Neural progenitor cell (in vitro differentiated cells): ENCODE data around the gene STK4. TPM values are rescaled to one million over a fixed set of nuclear protein-coding genes. Genes with fewer than 3 reads are reported as not detected.
A peak's percentile ranks its signal among the peaks of the same experiment; 100 is the strongest.

Source experiments
- DNase-seq: peaks from one replicate; pipeline ENCODE4 v3.0.0-alpha.2; 2016; ENCODE audit warnings: low spot score
- H2AFZ ChIP-seq: fragments of 200-600 bp; sonication (generic); replicated peaks from 2 replicates; pipeline ENCODE4 v1.6.1; 2016; ENCODE audit warnings: antibody characterized with exemption
- H3F3A ChIP-seq: fragments of 200-600 bp; sonication (generic); 2 replicates; pipeline ENCODE4 v1.6.1; 2016; ENCODE audit warnings: antibody characterized with exemption, low read depth
- H3K27ac ChIP-seq: fragments of 200-600 bp; sonication (generic); 2 replicates; pipeline ENCODE4 v1.5.1; 2016; ENCODE audit warnings: mild to moderate bottlenecking
- H3K27me3 ChIP-seq: fragments of 200-600 bp; sonication (generic); 2 replicates; pipeline ENCODE4 v1.6.1; 2016; ENCODE audit warnings: mild to moderate bottlenecking, moderate library complexity
- H3K36me3 ChIP-seq: fragments of 200-600 bp; sonication (generic); 2 replicates; pipeline ENCODE4 v1.5.1; 2016
- H3K4me1 ChIP-seq: fragments of 200-600 bp; sonication (generic); 2 replicates; pipeline ENCODE4 v1.6.1; 2016; ENCODE audit warnings: mixed run types
- H3K4me2 ChIP-seq: fragments of 200-600 bp; sonication (generic); 2 replicates; pipeline ENCODE4 v1.6.1; 2016
- H3K4me3 ChIP-seq: fragments of 200-600 bp; sonication (generic); 2 replicates; pipeline ENCODE4 v1.5.1; 2016
- H3K79me2 ChIP-seq: fragments of 200-600 bp; sonication (generic); 2 replicates; pipeline ENCODE4 v1.6.1; 2016; ENCODE audit warnings: low read depth
- H3K9ac ChIP-seq: fragments of 200-600 bp; sonication (generic); 2 replicates; pipeline ENCODE4 v1.6.1; 2016
- H3K9me3 ChIP-seq: fragments of 200-600 bp; sonication (generic); 2 replicates; pipeline ENCODE4 v1.5.1; 2016; ENCODE audit warnings: low read depth
- H4K20me1 ChIP-seq: fragments of 200-600 bp; sonication (generic); 2 replicates; pipeline ENCODE4 v1.6.1; 2016; ENCODE audit warnings: low read depth
- H3K27ac Mint-ChIP-seq: 3 replicates; pipeline ENCODE4 v1.8.0; 2021; ENCODE audit warnings: mixed read lengths
- H3K27me3 Mint-ChIP-seq: 2 replicates; pipeline ENCODE4 v1.8.0; 2022; ENCODE audit warnings: low read depth, mild to moderate bottlenecking, inconsistent platforms, moderate library complexity, mixed read lengths; ENCODE audit not compliant: insufficient read depth
- H3K36me3 Mint-ChIP-seq: 3 replicates; pipeline ENCODE4 v1.8.0; 2021; ENCODE audit warnings: mixed read lengths
- H3K4me1 Mint-ChIP-seq: 3 replicates; pipeline ENCODE4 v1.8.0; 2021; ENCODE audit warnings: mixed read lengths
- H3K4me3 Mint-ChIP-seq: 3 replicates; pipeline ENCODE4 v1.8.0; 2021; ENCODE audit warnings: mild to moderate bottlenecking, moderate library complexity, mixed read lengths
- H3K9me3 Mint-ChIP-seq: 3 replicates; pipeline ENCODE4 v1.8.0; 2020; ENCODE audit warnings: mixed read lengths
- CTCF ChIP-seq: fragments of 200-600 bp; sonication (generic); IDR thresholded peaks from 2 replicates; pipeline ENCODE4 v1.5.1; 2017; ENCODE audit warnings: antibody characterized with exemption, mild to moderate bottlenecking
- EZH2 ChIP-seq: fragments of 200-600 bp; sonication (generic); IDR thresholded peaks from 2 replicates; pipeline ENCODE4 v1.6.1; 2017; ENCODE audit warnings: antibody characterized with exemption, mild to moderate bottlenecking, moderate library complexity
- EZH2phosphoT487 ChIP-seq: fragments of 200-600 bp; sonication (generic); IDR thresholded peaks from 2 replicates; pipeline ENCODE4 v1.6.1; 2017; ENCODE audit warnings: antibody characterized with exemption
- total RNA-seq: library from RNA; depleted of rRNA; stranded (reverse); fragments of >200 nt; gene quantifications from 2 replicates; pipeline ENCODE4 v1.2.3, GENCODE V29; 2015; ENCODE audit warnings: low replicate concordance

The STK4 gene
- total RNA-seq, 1 donor from 2014 or later = 46.1 TPM

- peak overlapping the region; percentile 60 for H3K27ac Mint-ChIP-seq
- Histone ChIP-seq H3K27ac (no peak overlapping the region), H3K4me3 (no peak overlapping the region), H3K79me2 (no peaks in the 10 kb centered on the region), H3K9ac (no peak overlapping the region), H3K36me3 (no peaks in the 10 kb centered on the region), H3K9me3 (no peaks in the 10 kb centered on the region), H2AFZ (no peak overlapping the region), H4K20me1 (no peaks in the 10 kb centered on the region), H3K4me2 (no peak overlapping the region), H3K27me3 (peaks cover 34% of the 10 kb centered on the region), H3K4me1 (no peaks in the 10 kb centered on the region), H3F3A (no peaks in the 10 kb centered on the region)
- no peaks in the 10 kb centered on the region for H3K4me1 Mint-ChIP-seq
- H3K36me3 Mint-ChIP-seq = no peaks in the 10 kb centered on the region
- TF ChIP-seq EZH2 (no peak), CTCF (no peak), EZH2phosphoT487 (no peak)
- no peak for DNase-seq
- no peaks in the 10 kb centered on the region for H3K9me3 Mint-ChIP-seq
- H3K27me3 Mint-ChIP-seq = peaks cover 8% of the 10 kb centered on the region
- H3K4me3 Mint-ChIP-seq = no peak overlapping the region
Measured at GRCh38 chr20:45094201-45094600, 127.9 kb downstream of the STK4 start.

DNA sequence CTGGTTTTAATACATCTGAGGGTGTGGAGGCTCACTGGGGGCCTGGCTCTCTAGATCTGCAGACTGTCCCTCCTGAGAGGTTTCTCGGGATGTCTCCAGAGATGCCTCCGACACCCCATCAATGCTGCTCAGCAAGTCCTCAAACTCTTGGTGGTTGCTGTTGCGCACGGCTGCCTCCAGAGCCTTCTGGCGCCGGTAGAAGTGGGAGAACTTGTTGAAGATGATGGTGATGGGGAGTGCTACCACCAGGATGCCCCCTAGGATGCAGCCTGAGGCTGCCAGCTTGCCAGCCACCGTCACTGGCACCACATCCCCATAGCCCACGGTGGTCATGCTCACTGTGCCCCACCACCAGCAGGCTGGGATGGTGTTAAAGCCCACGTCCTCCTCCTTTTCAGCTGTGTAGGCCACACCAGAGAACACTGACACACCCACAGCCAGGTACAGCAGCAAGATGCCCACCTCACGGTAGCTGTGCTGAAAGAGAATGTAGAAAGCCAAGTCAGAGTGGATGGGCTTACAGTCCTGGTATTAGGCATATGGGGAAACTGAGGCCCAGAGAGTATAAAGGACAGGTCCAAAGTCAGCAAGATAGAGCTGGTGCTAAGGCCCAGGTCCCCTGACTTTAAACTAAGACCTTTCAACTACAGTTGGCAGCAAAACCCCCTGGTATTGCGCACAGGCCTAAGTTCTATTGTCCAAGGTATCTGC is 128.7 kb downstream of the STK4 start:
- TF ChIP-seq EZH2phosphoT487 = no peak
- no peak for TF ChIP-seq EZH2
- TF ChIP-seq CTCF = no peak
- no peaks in the 10 kb centered on the region for H3K9me3 ChIP-seq
- no peaks in the 10 kb centered on the region for H3K9me3 Mint-ChIP-seq

GRCh38 chr20:45095805-45096238 is 129.5 kb downstream of the STK4 start:
- DNase-seq = peak; percentile 80

More for the DNA sequence above, 128.7 kb downstream of the STK4 start:
- H2AFZ ChIP-seq = no peak overlapping the region
- Mint-ChIP-seq H3K27ac (no peak overlapping the region), H3K27me3 (peaks cover 15% of the 10 kb centered on the region), H3K4me1 (no peaks in the 10 kb centered on the region), H3K4me3 (no peak overlapping the region), H3K36me3 (no peaks in the 10 kb centered on the region)
- H3K36me3 ChIP-seq = no peaks in the 10 kb centered on the region
- DNase-seq = no peak
- no peak overlapping the region for H3K9ac ChIP-seq
- no peak overlapping the region for H3K27ac ChIP-seq
- no peaks in the 10 kb centered on the region for H4K20me1 ChIP-seq
- no peaks in the 10 kb centered on the region for H3K79me2 ChIP-seq
- no peak overlapping the region for H3K4me2 ChIP-seq
- peaks cover 42% of the 10 kb centered on the region for H3K27me3 ChIP-seq
- no peaks in the 10 kb centered on the region for H3F3A ChIP-seq
- no peaks in the 10 kb centered on the region for H3K4me1 ChIP-seq
- no peak overlapping the region for H3K4me3 ChIP-seq

More at GRCh38 chr20:45095805-45096238, 129.5 kb downstream of the STK4 start:
- H3K4me3 ChIP-seq = no peak overlapping the region
- no peaks in the 10 kb centered on the region for H3K4me1 ChIP-seq
- H2AFZ ChIP-seq = no peak overlapping the region
- Mint-ChIP-seq H3K4me1 (no peaks in the 10 kb centered on the region), H3K36me3 (no peaks in the 10 kb centered on the region), H3K9me3 (no peaks in the 10 kb centered on the region), H3K27me3 (peaks cover 18% of the 10 kb centered on the region), H3K4me3 (no peak overlapping the region), H3K27ac (no peak overlapping the region)
- no peaks in the 10 kb centered on the region for H3K79me2 ChIP-seq
- H3K27me3 ChIP-seq = peaks cover 50% of the 10 kb centered on the region
- H3F3A ChIP-seq = no peaks in the 10 kb centered on the region
- no peak overlapping the region for H3K27ac ChIP-seq
- no peaks in the 10 kb centered on the region for H3K9me3 ChIP-seq
- no peaks in the 10 kb centered on the region for H3K36me3 ChIP-seq
- H3K9ac ChIP-seq = no peak overlapping the region
- no peak overlapping the region for H3K4me2 ChIP-seq
- TF ChIP-seq EZH2phosphoT487 (no peak), CTCF (peak; percentile 79)
- no peaks in the 10 kb centered on the region for H4K20me1 ChIP-seq
